Mesodermal cell (in vitro differentiated cells): Measurements from ENCODE around the gene FARP1.

Source experiments
- H3K27ac ChIP-seq: 2 replicates; pipeline ENCODE4 v1.7.0; 2013; ENCODE audit warnings: mild to moderate bottlenecking, low read depth, low read length, moderate library complexity; ENCODE audit not compliant: severe bottlenecking
- H3K36me3 ChIP-seq: 2 replicates; pipeline ENCODE4 v1.7.1; 2013; ENCODE audit warnings: mild to moderate bottlenecking, low read length, moderate library complexity; ENCODE audit not compliant: control insufficient read depth, insufficient read depth
- H3K4me1 ChIP-seq: one replicate; pipeline ENCODE4 v1.7.1; 2013; ENCODE audit warnings: mild to moderate bottlenecking, low read length; ENCODE audit not compliant: insufficient read depth, control insufficient read depth, poor library complexity, severe bottlenecking
- H3K4me3 ChIP-seq: 2 replicates; pipeline ENCODE4 v1.7.0; 2013; ENCODE audit warnings: low read length, control low read depth, mild to moderate bottlenecking; ENCODE audit not compliant: insufficient read depth, poor library complexity, severe bottlenecking; ENCODE audit errors: extremely low read depth
- H3K9me3 ChIP-seq: 2 replicates; pipeline ENCODE4 v1.7.1; 2013; ENCODE audit warnings: mild to moderate bottlenecking, low read length, moderate library complexity; ENCODE audit not compliant: control insufficient read depth
- WGBS, 2 experiments: methylation state at CpG; one replicate each; pipeline ENCODE4 v1.1.5; 2013; ENCODE audit warnings: missing lambda C conversion rate in 2 of 2; ENCODE audit not compliant: insufficient coverage in 2 of 2; 5-methylcytosine and 5-hydroxymethylcytosine counted together

FARP1 gene

GRCh38 chr13:98203646-98204326 lies 60.9 kb downstream of the FARP1 start:
- Histone ChIP-seq H3K9me3 (peaks cover 19% of the 10 kb centered on the region), H3K36me3 (peaks cover 34% of the 10 kb centered on the region), H3K27ac (no peak overlapping the region), H3K4me3 (no peak overlapping the region), H3K4me1 (peaks cover 35% of the 10 kb centered on the region)
- WGBS, 2 experiments: 97 to 100% methylated on average over 2 to 6 of the region's 8 CpGs

GRCh38 chr13:98204546-98204945 lies 61.7 kb downstream of the FARP1 start:
- 90 to 100% methylated on average over 2 of the region's 2 CpGs for WGBS, 2 experiments
- peaks cover 34% of the 10 kb centered on the region for H3K36me3 ChIP-seq
- H3K4me1 ChIP-seq: peaks cover 29% of the 10 kb centered on the region
- H3K27ac ChIP-seq: no peak overlapping the region
- no peak overlapping the region for H3K4me3 ChIP-seq
- peaks cover 19% of the 10 kb centered on the region for H3K9me3 ChIP-seq

- Histone ChIP-seq H3K4me3 (no peak overlapping the region), H3K27ac (no peak overlapping the region), H3K4me1 (peaks cover 12% of the 10 kb centered on the region), H3K9me3 (peaks cover 29% of the 10 kb centered on the region), H3K36me3 (peaks cover 37% of the 10 kb centered on the region)
- 93 to 100% methylated on average over 2 to 3 of the region's 4 CpGs for WGBS, 2 experiments
These were observed 64.1 kb downstream of the FARP1 start for GRCh38 chr13:98206946-98207345.

GRCh38 chr13:98207416-98207815 lies 64.5 kb downstream of the FARP1 start:
- Histone ChIP-seq H3K27ac (no peak overlapping the region), H3K4me3 (no peak overlapping the region), H3K9me3 (peaks cover 29% of the 10 kb centered on the region), H3K4me1 (peaks cover 7% of the 10 kb centered on the region), H3K36me3 (peaks cover 37% of the 10 kb centered on the region)
- WGBS, 2 experiments: 62 to 92% methylated on average over 2 of the region's 4 CpGs

DNA sequence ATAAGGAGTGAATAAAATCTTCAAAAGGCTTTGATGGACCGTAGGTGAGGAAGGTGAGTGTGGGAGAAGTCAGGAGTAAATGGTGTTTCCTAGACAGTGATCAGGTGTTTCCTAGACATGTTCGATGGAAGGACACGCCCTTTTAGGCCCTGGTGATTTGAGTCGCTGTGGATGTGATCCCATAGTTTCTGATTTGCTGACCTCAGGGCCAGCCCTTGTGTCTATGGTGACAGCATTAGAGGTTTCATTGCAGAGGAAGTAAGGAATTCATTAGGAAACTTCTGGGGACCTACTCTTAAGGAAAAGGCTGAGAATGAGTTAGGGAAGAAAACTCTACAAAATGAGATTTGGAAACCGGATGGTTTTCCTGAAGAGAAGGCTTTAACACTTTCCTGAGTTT lies 65.7 kb downstream of the FARP1 start:
- Histone ChIP-seq H3K27ac (no peak overlapping the region), H3K36me3 (peaks cover 37% of the 10 kb centered on the region), H3K4me1 (peaks cover 7% of the 10 kb centered on the region), H3K9me3 (peaks cover 23% of the 10 kb centered on the region), H3K4me3 (no peak overlapping the region)
- 91 to 100% methylated on average over 4 to 5 of the region's 5 CpGs for WGBS, 2 experiments

DNA sequence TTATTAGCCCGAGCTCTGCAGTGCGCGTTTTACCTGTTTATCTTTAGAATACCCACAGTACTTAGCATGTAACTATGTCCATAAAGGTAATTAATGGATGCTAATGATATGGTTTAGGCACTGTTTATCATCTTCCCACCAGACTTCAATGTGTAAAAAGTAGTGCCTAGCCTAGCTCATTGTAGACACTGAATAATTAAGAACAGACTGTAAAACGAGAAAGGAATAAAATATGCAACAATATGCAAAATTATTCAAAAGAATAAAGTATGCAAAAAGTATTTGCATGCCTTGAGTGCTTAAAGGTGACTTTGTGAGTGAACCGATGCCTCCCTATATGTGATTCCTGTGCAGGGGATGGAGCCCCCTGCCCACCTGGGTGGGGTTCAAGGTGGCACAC lies 69.9 kb downstream of the FARP1 start:
- peaks cover 57% of the 10 kb centered on the region for H3K36me3 ChIP-seq
- no peak overlapping the region for H3K4me3 ChIP-seq
- WGBS, 2 experiments: 86 to 100% methylated on average over 1 of the region's 5 CpGs

DNA sequence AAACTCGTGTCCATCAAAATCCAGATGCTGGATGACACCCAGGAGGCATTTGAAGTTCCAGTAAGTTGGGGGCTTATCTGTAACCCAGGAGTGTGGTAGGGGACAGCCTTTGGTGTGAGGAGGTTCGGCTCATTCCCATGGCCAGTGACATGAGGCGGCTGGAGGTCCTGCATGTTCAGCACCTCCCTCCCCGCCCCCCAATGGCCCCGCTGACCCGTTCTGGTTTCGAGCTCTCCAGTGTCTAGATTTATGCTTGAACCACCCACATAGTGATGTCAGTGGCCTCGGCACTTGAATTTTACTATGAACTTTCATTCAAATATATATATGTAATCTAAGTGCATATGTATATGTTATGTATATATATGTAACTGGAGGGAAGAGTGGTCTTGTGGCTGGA lies 70.5 kb downstream of the FARP1 start:
- Histone ChIP-seq H3K4me3 (no peak overlapping the region), H3K36me3 (peaks cover 53% of the 10 kb centered on the region), H3K27ac (no peak overlapping the region), H3K4me1 (peaks cover 3% of the 10 kb centered on the region), H3K9me3 (peaks cover 11% of the 10 kb centered on the region)
- WGBS, 2 experiments: 84 to 85% methylated on average over 3 of the region's 8 CpGs

More for the DNA sequence above, 69.9 kb downstream of the FARP1 start:
- Histone ChIP-seq H3K4me1 (peaks cover 3% of the 10 kb centered on the region), H3K9me3 (peaks cover 11% of the 10 kb centered on the region), H3K27ac (no peak overlapping the region)

- Histone ChIP-seq H3K27ac (no peak overlapping the region), H3K36me3 (peaks cover 51% of the 10 kb centered on the region), H3K4me1 (peaks cover 3% of the 10 kb centered on the region), H3K4me3 (no peak overlapping the region), H3K9me3 (peaks cover 11% of the 10 kb centered on the region)
- WGBS, 2 experiments: 75 to 80% methylated on average over 2 to 9 of the region's 16 CpGs
These were observed 71.2 kb downstream of the FARP1 start for GRCh38 chr13:98214008-98214643.

GRCh38 chr13:98214707-98215106 lies 71.8 kb downstream of the FARP1 start:
- peaks cover 51% of the 10 kb centered on the region for H3K36me3 ChIP-seq
- WGBS, 2 experiments: 94 to 100% methylated on average over 4 to 5 of the region's 6 CpGs
- H3K27ac ChIP-seq: no peak overlapping the region
- H3K4me1 ChIP-seq: peaks cover 3% of the 10 kb centered on the region
- peaks cover 11% of the 10 kb centered on the region for H3K9me3 ChIP-seq
- H3K4me3 ChIP-seq: no peak overlapping the region

DNA sequence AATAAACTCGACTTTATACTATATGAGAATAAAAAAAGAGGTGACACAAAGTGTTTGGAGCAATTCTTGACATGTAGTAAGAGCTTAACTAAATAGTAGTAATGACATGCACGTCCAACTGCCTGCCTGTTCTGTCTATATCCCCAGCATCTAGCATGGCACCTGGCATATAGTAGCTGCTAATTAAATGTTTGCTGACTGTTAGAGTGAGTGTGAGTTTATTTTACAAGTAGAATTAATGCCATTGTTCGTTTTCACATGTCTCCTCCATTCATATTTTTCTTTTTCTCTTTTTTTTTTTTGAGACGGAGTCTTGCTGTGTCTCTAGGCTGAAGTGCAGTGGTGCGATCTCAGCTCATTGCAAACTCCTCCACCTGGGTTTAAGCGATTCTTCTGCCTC lies 72.6 kb downstream of the FARP1 start:
- WGBS, 2 experiments: 100% methylated on average over 3 to 5 of the region's 6 CpGs
- Histone ChIP-seq H3K4me3 (no peak overlapping the region), H3K4me1 (peaks cover 3% of the 10 kb centered on the region), H3K27ac (no peak overlapping the region), H3K36me3 (peaks cover 46% of the 10 kb centered on the region), H3K9me3 (peaks cover 6% of the 10 kb centered on the region)

- no peak overlapping the region for H3K27ac ChIP-seq
- no peak overlapping the region for H3K4me3 ChIP-seq
- H3K4me1 ChIP-seq: peaks cover 8% of the 10 kb centered on the region
- peaks cover 47% of the 10 kb centered on the region for H3K36me3 ChIP-seq
- peaks cover 2% of the 10 kb centered on the region for H3K9me3 ChIP-seq
- WGBS, 2 experiments: 65 to 85% methylated on average over 3 to 4 of the region's 4 CpGs
These were observed 73.3 kb downstream of the FARP1 start for GRCh38 chr13:98216135-98216565.
